Measurements from ENCODE around the gene C11orf21.

DNA sequence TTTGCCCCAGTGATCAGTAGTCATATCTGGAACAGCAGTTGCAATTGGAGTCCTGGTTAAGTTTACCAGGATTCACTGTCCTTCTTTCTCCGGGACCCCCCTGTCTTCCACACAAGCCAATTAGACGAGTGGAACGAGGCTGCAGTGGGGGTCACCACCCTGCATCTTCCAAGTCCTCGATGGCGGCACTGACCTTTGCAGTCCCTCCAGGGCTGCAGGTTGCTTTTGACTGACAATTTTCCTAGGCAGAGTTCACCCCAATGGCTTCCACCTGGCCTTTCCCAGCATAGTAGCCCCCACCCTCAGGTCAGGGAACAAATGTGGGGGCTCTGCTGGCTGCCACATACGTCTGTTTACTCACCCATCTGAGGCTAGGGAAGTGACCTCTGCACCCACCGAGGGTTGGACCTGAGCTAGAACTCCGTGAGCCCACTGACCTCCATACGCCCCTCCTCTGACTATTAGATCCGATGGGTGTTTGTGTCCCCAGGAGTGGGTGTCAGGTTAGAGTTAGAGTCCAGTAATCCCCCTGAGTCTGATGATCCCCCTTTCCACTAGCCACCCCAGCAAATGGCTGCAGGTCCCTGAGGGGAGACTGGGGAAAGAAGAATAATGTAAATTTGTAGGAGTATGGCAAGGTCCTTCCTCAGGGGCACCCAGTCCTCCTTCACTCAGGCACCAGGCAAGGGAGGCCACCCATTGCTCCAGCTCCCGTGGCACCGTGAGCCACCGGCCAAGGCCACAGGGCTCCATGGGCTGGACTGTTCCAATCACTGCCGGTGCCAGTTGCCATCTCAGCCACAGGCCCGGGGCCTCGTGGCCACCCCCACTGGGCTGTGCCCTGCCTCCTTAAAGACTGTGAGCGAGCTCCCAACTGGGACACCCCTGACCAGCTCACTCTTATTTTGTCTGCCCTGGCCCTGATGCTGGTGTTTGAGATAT lies 5.5 kb downstream of the C11orf21 start:
- TF ChIP-seq, protein P1, sequence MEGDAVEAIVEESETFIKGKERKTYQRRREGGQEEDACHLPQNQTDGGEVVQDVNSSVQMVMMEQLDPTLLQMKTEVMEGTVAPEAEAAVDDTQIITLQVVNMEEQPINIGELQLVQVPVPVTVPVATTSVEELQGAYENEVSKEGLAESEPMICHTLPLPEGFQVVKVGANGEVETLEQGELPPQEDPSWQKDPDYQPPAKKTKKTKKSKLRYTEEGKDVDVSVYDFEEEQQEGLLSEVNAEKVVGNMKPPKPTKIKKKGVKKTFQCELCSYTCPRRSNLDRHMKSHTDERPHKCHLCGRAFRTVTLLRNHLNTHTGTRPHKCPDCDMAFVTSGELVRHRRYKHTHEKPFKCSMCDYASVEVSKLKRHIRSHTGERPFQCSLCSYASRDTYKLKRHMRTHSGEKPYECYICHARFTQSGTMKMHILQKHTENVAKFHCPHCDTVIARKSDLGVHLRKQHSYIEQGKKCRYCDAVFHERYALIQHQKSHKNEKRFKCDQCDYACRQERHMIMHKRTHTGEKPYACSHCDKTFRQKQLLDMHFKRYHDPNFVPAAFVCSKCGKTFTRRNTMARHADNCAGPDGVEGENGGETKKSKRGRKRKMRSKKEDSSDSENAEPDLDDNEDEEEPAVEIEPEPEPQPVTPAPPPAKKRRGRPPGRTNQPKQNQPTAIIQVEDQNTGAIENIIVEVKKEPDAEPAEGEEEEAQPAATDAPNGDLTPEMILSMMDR (IDR thresholded peaks at IDR 0.05; ENCODE audit: insufficient read depth, low read length, poor library complexity, severe bottlenecking): no peak
- TF ChIP-seq EZH2phosphoT487 (conservative IDR thresholded peaks at IDR 0.05; ENCODE audit: low read length): no peak
